H1 (cell line): Measurements from ENCODE around the gene C11orf65. TPM values are rescaled to one million over a fixed set of nuclear protein-coding genes. Genes with fewer than 3 reads are reported as not detected.

ENCODE experiments used
- ATF2 ChIP-seq: IDR thresholded peaks from 2 replicates; pipeline ENCODE4 v1.6.1; 2012; ENCODE audit warnings: low read length, inconsistent platforms
- ATF3 ChIP-seq: IDR thresholded peaks from 2 replicates; pipeline ENCODE4 v1.6.1; 2011; ENCODE audit warnings: low read depth, mild to moderate bottlenecking, low read length; ENCODE audit not compliant: insufficient read depth
- BACH1 ChIP-seq: IDR thresholded peaks from 2 replicates; pipeline ENCODE4 v1.6.1; 2012; ENCODE audit warnings: low read length, improper control_type of control experiment
- CBX5 ChIP-seq: fragments of 300-800, 300-1000 bp; sonication (generic); IDR thresholded peaks from 2 replicates; pipeline ENCODE4 v1.7.1; 2016; ENCODE audit warnings: antibody characterized with exemption, low read length, low read depth
- CBX8 ChIP-seq: fragments of 300-800, 300-1000 bp; sonication (generic); IDR thresholded peaks from 2 replicates; pipeline ENCODE4 v1.7.1; 2016; ENCODE audit warnings: low read depth, low read length, borderline replicate concordance
- CHD2 ChIP-seq: IDR thresholded peaks from 2 replicates; pipeline ENCODE4 v1.6.1; 2012; ENCODE audit warnings: low read length, improper control_type of control experiment
- E2F6 ChIP-seq: IDR thresholded peaks from 2 replicates; pipeline ENCODE4 v1.6.1; 2012; ENCODE audit warnings: inconsistent platforms
- HDAC2 ChIP-seq, 2 experiments: fragments of 300-600 bp in 1 of 2; sonication (generic) in 1 of 2; IDR thresholded peaks; 2 replicates each; pipeline ENCODE4 v1.6.1; 2011 to 2012; ENCODE audit warnings: low read depth in 2 of 2, low read length in 2 of 2, mild to moderate bottlenecking in 2 of 2, moderate library complexity in 2 of 2, borderline replicate concordance in 1 of 2, inconsistent platforms in 1 of 2
- KDM1A ChIP-seq: fragments of 200-600, 300-600 bp; sonication (generic); IDR thresholded peaks from 2 replicates; pipeline ENCODE4 v1.7.1; 2016; ENCODE audit warnings: mild to moderate bottlenecking, low read length, borderline replicate concordance
- MAX ChIP-seq: IDR thresholded peaks from 2 replicates; pipeline ENCODE4 v1.6.1; 2012; ENCODE audit warnings: inconsistent platforms
- NRF1 ChIP-seq: IDR thresholded peaks from 2 replicates; pipeline ENCODE4 v1.6.1; 2011; ENCODE audit warnings: mild to moderate bottlenecking, low read depth, low read length, improper control_type of control experiment
- PHF8 ChIP-seq: fragments of 200-600 bp; sonication (generic); conservative IDR thresholded peaks from 2 replicates; pipeline ENCODE4 v1.7.1; 2012; ENCODE audit warnings: low read depth, mild to moderate bottlenecking, inconsistent platforms, low read length, moderate library complexity
- RAD21 ChIP-seq, 2 experiments: IDR thresholded peaks in 1 of 2; conservative IDR thresholded peaks in 1 of 2; 2 replicates each; pipeline ENCODE4 v1.6.1; 2011; ENCODE audit warnings: low read depth in 2 of 2, low read length in 2 of 2, improper control_type of control experiment in 1 of 2, inconsistent platforms in 1 of 2, mild to moderate bottlenecking in 1 of 2, moderate library complexity in 1 of 2
- SAP30 ChIP-seq: fragments of 300-600 bp; sonication (generic); IDR thresholded peaks from 2 replicates; pipeline ENCODE4 v1.7.1; 2012; ENCODE audit warnings: low read length, moderate library complexity, mild to moderate bottlenecking, inconsistent platforms; ENCODE audit not compliant: insufficient read depth, insufficient replicate concordance
- SIRT6 ChIP-seq: IDR thresholded peaks from one replicate; pipeline ENCODE4 v1.7.1; 2012; ENCODE audit warnings: low read length, inconsistent platforms
- SP1 ChIP-seq: IDR thresholded peaks from 2 replicates; pipeline ENCODE4 v1.6.1; 2011; ENCODE audit warnings: low read depth, low read length
- SP4 ChIP-seq: IDR thresholded peaks from 2 replicates; pipeline ENCODE4 v1.6.1; 2012; ENCODE audit warnings: low read length, inconsistent platforms
- SUZ12 ChIP-seq: fragments of 200-600 bp; sonication (generic); IDR thresholded peaks from 2 replicates; pipeline ENCODE4 v1.6.1; 2012; ENCODE audit warnings: mild to moderate bottlenecking, inconsistent platforms, low read length, moderate library complexity, mixed read lengths
- TAF1 ChIP-seq: IDR thresholded peaks from 2 replicates; pipeline ENCODE4 v1.6.1; 2011; ENCODE audit warnings: mild to moderate bottlenecking, low read depth, low read length
- TAF7 ChIP-seq: optimal IDR thresholded peaks from 2 replicates; pipeline ENCODE3; 2011; ENCODE audit warnings: low read depth, mild to moderate bottlenecking, inconsistent platforms, low read length, moderate library complexity, borderline replicate concordance
- polyA plus RNA-seq, 7 experiments: library from polyadenylated mRNA; depleted of rRNA in 3 of 7; stranded (reverse) in 5 of 7; unstranded in 2 of 7; fragments of >200 nt in 5 of 7; fragments of 200-250 nt in 2 of 7; gene quantifications; 1 replicate in 5 of 7; 2 replicates in 1 of 7; 4 replicates in 1 of 7; pipeline versions ENCODE4 v1.2.1 to v1.2.3, GENCODE V29; 2011 to 2013; ENCODE audit warnings: missing spikeins in 2 of 7, mixed read lengths in 2 of 7
- total RNA-seq: library from RNA; stranded (reverse); fragmentation: NEBNext Ultra II Directional; extraction: Animal tissue kit (Norgen Biotek cat#: 25700); gene quantifications from 2 replicates; pipeline ENCODE4 v1.2.1, GENCODE V29; 2021

C11orf65 gene
- total and polyA plus RNA-seq, 2 of the 8 experiments (the other 6 are each of a cell fraction or from before 2014, with no cell fraction given) = 0.14 to 0.22 TPM

- no peak; a peak in 1 of 4 replicates for TF ChIP-seq RAD21 (IDR thresholded peaks at IDR 0.05 in 1 of 2, conservative IDR thresholded peaks at IDR 0.05 in 1 of 2; ENCODE audit: low read depth in 2 of 2, low read length in 2 of 2)
- no peak for TF ChIP-seq CBX5
- peak; percentile 48 for TF ChIP-seq PHF8
- TF ChIP-seq SP4 = no peak; the same call in 1 of the 2 replicates
- no peak for TF ChIP-seq ATF2
- TF ChIP-seq CBX8 = no peak
- TF ChIP-seq TAF7 = peak; percentile 83
- no peak; the same call in 1 of the 2 replicates for TF ChIP-seq BACH1
- TF ChIP-seq NRF1 = no peak
- TF ChIP-seq SAP30 = no peak
- no peak for TF ChIP-seq SUZ12
- no peak for TF ChIP-seq CHD2
- peak; percentile 57; the same call in 1 of the 2 replicates for TF ChIP-seq SP1
- TF ChIP-seq KDM1A = no peak
- no peak for TF ChIP-seq SIRT6
- peak; percentile 69 for TF ChIP-seq E2F6
- TF ChIP-seq MAX = peak; percentile 77
- no peak for TF ChIP-seq HDAC2 (IDR thresholded peaks at IDR 0.05; ENCODE audit: borderline replicate concordance in 1 of 2, low read depth in 2 of 2, low read length in 2 of 2)
- 0 out of 2 replicates have a peak, but pooled peaks have one; percentile 47 for TF ChIP-seq ATF3
- TF ChIP-seq TAF1 = peak; percentile 83
These were observed 30.2 kb upstream of the C11orf65 start (continued) for GRCh38 chr11:108497317-108498045.
